GM18870 (cell line): ENCODE measurements around the gene CD300LD.
"Not testable (repeated sequence)": the region's sequence is repeated elsewhere in the genome, so short reads cannot be mapped to it uniquely, and the experiment has no call there.

Experiments used
- ATAC-seq: cut with Tn5 transposase; IDR thresholded peaks from one replicate; pipeline ENCODE4 v1.9.1; 2021; ENCODE audit warnings: moderate library complexity; ENCODE audit not compliant: unreplicated experiment

CD300LD gene

DNA sequence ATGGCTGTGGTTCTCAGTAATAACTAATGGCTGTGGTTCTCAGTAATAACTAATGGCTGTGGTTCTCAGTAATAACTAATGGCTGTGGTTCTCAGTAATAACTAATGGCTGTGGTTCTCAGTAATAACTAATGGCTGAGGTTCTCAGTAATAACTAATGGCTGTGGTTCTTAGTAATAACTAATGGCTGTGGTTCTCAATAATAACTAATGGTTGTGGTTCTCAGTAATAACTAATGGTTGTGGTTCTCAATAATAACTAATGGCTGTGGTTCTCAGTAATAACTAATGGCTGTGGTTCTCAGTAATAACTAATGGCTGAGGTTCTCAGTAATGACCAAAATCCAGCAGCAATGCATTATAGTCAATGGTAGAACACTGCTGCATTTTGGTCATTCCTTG lies 18.4 kb downstream of the CD300LD start:
- ATAC-seq, result not testable (repeated sequence)

DNA sequence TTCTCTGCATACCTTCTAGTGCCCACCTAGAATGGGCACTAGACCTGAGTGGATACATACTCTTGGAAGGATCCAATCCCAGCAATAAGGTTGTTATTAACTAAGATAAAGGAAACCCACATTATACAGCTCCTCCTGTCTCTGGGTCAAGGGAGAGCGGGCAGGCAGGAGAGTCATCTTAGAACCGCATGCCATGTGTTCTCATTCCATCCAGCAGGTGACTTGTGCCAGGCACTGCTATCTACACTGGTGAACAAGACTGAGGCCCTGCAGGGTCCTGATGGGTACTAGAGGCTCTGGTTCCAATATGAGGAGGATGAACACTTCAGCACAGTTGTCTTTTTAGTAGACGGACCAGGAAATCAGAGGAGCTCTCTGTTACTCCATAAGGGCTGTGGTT lies 18.9 kb downstream of the CD300LD start:
- no peak for ATAC-seq

- no peak for ATAC-seq
Observed at GRCh38 chr17:74571621-74572270, 20.3 kb downstream of the CD300LD start.

DNA sequence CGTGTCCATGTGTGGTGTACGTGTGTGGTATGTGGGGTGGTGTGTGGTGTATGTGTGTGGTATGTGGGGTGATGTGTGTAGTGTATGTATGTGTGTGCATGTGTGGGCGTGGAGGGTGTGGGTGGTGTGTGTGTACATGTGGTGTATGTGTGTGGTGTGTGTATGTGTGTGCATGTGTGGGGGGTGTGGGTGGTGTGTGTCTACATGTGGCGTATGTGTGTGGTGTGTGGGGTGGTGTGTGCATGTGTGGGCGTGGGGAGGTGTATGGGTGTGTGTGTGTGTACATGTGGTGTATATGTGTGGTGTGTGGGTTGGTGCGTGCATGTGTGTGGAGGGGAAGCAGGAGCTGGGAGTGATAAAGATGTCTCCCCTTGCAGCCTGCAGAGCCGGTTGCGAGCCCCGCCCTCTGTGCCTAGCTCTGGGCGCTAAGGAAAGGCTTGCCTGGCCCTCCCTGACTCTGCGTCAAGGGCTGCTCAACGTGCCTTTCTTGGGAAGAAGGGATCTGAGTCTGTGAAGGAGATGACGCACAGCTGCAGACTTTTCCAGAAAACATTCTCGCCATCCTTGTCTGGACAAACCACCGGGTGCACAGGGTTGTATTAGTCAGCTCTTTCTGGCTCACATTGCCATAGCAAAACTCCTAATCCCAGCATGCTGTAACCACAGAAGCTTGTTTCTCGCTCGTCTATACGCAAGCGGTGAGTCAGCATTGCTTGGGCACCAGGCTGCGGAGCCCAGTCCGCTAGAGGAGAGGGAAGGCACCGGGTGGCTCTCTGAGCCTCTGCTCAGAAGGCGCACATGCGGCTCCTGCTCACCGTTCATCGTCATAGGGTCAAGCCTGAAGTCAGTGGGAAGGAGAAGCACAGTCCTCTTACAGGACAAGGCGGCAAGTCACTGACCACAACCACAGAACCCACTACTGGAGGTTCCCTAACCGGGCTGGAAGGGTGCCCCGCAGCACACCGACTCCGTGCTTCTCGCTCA lies 22.8 kb downstream of the CD300LD start:
- no peak for ATAC-seq

DNA sequence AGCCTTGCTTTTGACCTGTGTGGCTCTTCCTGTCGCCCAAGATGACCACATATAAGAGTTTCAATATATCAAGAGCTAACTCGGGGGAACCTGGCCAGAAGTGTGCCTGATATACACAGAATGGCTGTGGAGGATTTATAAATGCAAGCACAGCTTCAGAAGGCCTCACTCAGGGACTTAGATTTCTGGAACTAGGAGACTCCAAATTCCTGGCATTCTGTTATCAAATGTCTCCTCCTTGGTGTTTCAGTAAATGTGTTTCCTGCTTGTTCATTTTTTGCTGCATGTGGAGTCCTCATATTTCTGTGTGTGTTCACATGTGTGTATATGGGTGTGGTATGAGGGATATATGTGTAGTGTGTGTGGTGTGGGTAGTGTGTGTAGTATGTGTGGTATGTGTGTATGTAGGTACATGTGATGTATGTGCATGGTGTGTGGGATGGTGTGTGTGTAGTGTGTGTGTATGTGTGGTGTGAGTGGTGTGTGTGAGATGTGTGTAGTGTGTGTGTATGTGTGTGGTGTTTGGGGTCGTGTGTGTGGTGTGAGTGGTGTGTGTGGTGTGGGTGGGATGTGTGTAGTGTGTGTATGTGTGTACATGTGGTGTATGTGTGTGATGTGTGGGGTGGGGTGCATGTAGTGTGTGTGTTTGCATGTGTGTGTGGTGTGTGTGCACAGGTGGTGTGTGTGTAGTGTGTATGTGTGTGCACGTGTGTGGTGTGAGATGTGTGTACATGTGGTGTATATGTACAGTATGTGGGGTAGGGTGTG lies 23.8 kb downstream of the CD300LD start:
- no peak for ATAC-seq

DNA sequence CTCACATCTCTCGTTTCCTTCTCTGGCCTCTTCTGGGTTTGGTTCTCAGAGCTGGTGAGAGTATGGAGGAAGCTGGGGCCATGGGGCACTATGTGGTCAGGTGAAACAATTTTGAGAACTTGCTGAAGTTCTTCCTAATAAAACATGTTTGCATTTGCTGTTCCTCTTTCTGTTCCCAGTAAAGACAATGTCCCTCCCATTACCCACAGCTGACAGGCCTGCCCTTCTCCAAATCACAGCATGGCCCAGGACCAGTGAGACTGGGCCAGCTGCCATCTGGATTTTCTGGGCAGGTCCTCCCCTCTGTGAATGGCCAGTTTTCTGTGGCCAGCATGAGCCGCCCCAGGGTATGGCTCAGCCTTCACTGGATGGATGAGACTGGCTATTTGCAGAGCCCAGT lies 24.7 kb downstream of the CD300LD start, which contains the start of gene CD300H:
Gene CD300H, minus strand, starts transcription at position 113 of the 400 bp plus-strand sequence.
- no peak for ATAC-seq

- no peak for ATAC-seq
Observed at GRCh38 chr17:74566132-74566753, 25.8 kb downstream of the CD300LD start.

GRCh38 chr17:74565126-74565525 lies 27.0 kb downstream of the CD300LD start:
- no peak for ATAC-seq

GRCh38 chr17:74563358-74563757 lies 28.7 kb downstream of the CD300LD start:
- no peak for ATAC-seq

DNA sequence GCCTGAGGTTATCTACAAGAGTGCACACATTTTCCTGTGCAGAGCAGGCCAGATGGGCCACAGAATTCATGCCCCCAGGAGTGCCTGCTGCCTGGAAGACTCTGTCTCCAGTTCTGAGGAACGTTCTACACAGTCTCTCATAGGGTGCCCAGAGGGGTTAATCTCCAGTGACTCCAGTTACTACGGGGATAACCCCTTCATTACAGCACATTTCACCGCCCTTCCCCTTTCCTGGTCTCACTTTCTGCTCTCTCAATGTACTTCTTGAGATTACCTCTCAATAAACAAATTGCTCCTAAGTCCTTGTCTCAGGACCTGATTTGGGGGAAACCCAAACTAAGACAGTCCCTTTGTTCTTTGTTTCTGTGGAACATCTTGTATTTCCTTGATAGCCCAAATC lies 30.5 kb downstream of the CD300LD start:
- no peak for ATAC-seq

DNA sequence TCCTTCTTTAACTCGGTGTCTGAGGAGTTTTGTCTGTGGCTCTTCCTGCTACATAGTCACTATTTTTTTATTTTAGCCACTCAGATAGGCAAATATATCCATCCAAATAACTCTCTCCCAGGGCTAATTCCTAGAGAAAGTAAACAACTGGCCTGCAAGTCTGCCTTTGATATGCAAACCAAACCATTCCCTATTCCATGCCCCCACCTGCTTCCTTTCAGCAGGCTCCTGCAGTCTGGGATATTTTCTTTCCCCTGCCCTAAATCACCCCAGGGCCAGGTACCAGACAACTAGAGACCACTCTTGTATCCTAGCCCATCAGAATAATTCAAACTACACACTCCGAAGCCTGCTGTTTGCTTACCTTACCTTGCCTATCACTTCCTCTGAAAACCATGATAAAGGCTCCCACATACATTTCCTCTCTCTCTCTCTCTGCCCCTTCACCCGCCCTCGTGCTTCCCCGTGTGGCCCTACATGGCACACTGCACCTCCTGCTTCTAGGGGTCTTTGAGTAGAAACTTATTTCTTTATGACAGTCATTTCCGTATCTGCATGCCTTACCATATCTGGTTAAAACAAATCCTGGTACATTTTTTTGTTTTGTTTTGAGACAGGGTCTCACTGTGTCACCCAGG lies 33.1 kb downstream of the CD300LD start:
- no peak for ATAC-seq

- ATAC-seq, result not testable (repeated sequence)
Observed at GRCh38 chr17:74558402-74558801, 33.7 kb downstream of the CD300LD start.

DNA sequence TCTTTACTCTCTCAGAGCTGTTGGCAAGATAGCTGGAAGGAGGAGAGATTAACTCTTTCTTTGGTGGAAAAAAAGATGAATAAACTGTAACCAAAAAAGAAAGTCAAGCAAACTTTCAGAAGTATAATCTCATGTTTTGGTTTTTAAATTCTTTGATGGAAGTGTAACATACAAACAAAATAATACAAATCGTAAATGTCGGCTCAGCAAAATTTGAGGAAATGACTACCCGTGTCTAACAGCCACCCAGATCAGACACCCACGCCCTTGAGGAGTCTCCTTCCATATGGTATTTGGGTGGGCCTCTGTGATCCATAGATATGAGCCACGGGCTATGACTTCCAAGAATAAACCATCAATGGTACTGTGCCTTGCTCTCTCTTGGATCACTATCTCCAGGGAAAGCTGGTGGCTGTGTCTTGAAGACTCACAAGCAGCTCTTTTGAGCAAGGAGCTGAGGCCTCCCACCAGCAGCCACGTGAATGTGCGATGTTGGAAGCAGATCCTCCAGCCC lies 36.6 kb downstream of the CD300LD start:
- ATAC-seq, result no peak

GRCh38 chr17:74554909-74555308 lies 37.2 kb downstream of the CD300LD start:
- ATAC-seq, result no peak

- no peak for ATAC-seq
Observed at GRCh38 chr17:74552037-74552436, 40.0 kb downstream of the CD300LD start.

- no peak for ATAC-seq
Observed at GRCh38 chr17:74550602-74551001, 41.5 kb downstream of the CD300LD start.

DNA sequence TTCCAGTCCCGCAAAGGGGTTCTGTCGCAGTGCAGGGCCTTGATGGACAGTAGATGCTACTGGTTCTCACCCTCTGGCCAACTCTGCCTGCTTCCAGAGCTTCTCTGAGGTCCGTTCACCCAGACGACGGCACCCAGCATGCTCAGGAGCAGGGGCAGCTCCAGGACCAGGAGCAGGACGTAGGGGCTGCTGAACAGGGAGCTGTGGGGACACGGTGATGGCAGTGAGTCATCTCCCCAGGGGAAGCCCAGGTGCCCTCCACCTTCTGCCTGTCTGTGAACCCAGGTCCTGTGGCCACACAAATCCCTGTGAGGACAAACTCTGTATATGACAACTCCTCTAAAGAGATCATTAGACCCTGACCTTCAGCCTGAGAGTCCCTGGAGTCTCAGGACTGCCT lies 42.7 kb downstream of the CD300LD start:
- no peak for ATAC-seq

DNA sequence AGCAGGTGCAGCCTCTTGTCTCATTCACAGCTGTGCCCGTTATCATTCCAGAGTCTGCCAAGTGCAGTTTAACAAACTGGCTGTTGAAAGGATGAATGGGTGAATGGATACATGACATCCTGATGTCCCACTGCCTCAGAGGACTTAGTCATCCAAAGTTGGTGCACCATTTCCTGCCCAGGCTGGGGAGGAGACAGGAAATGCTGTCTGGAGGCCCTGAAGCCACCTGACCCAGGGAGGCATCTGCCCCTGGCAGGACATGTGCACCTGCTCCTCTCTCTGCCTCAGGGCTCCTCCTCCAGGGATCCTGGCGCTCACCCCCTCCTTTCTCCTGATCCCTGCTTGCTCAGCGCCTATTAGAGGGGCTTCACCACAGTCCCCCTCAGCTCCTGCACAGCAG lies 44.3 kb downstream of the CD300LD start:
- no peak for ATAC-seq

DNA sequence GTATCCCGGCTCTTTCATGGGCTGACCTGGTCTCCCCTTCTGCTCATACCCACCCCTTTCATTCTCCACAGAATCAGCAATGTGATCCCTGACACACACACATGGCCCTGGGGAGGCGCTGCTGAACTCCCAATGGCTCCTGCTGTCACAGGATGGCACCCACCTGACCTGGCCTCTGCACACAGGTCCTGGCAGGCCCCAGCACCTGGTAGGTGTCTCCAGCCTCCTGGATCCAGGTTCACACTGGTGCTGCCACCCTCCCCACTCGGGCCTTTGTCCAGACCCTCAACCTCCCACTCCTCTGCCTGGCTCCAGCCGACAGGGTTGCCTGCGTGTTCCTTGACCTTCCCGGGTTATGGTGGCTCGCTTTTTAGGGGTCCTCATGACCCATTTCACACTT lies 44.8 kb downstream of the CD300LD start:
- no peak for ATAC-seq

DNA sequence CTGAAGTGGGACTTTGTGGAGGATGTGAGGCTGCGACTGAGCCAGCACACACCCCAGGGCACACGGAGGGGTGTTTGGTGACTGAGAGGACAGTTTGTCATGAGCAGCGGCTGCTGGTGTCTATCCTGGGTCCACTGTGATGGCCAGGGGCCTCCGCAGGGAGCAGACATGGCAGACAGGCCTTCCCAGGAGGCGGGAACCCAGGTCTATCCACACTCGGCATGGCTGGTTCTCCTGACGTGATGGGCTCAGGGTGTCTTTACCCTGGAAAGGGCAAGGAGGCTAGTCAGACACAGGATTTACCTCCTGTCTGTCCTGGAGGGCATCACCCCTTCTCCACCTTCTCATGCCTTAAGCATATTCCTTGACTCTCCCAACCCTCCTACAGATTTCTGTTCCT lies 45.5 kb downstream of the CD300LD start:
- ATAC-seq, result no peak
